GM19025 (cell line): ENCODE results near the gene ALKBH3.

Source experiments
- ATAC-seq: cut with Tn5 transposase; IDR thresholded peaks from one replicate; pipeline ENCODE4 v1.9.1; 2021; ENCODE audit warnings: mild to moderate bottlenecking, low read depth, moderate library complexity; ENCODE audit not compliant: unreplicated experiment

Gene ALKBH3

DNA sequence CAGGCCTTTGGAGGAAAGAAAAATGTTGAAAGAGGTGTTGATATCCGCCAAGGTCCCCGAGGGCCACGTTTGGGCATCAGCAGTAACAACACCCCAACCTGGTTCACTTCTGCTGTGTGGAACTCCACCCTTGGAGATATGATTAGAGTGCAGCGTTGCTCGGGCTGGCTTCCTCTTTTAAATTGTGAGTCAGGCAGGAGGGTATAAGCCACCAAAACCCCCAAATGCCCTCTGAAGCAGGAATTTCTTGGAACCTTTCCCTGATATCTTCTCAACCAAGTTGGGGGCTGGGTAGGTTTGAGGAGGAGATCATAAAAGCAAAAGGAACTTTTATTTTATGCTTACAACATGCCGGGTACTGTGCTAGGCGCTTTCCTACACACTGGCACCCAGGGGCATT, 55.4 kb downstream of the ALKBH3 start:
- no peak for ATAC-seq

DNA sequence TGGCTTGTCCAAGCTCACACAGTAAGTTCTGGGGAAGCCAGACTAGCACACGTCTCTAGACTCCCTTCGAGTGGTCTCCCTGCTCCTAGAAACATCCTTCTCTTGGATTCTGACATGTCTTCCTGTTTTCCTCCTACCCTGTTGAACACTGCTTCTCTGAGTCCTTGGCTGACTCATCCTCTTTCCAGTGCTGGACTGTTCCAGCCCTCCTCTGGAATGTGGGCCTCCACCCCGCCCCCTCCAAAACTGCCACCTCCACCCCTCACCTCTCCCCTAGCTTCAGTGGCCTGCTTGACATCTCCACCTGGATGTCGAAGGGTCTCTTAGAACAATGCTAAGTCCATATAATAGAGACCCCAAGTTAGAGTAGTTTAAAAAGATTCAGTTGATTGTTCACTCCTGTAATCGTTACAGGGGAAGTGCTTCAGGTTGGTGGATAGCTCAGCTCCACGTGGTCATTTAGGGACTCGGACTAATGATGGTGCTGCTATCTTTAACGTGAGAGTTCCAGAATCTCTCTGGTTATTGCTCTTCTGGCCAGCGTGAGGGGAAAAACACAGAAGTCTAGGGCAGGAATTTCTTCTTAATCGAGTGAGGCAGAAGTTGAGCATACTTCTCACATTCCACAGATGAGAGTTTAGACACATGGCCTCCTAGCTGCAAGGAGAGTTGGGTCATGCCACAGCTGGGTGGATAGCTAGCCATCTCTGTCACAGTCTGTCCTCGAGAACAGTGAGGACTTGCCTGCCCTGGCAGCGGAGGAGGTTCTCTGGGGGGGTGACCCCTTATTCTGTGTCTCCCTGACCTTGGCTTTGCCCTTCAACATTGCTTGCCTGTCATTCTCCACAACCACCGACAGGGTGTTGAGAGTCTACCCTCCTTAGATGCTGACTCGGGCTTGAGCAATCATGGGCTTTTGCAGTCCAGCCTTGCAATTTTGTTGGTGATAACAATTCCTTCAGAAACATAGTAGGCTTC, 57.1 kb downstream of the ALKBH3 start:
- no peak for ATAC-seq

DNA sequence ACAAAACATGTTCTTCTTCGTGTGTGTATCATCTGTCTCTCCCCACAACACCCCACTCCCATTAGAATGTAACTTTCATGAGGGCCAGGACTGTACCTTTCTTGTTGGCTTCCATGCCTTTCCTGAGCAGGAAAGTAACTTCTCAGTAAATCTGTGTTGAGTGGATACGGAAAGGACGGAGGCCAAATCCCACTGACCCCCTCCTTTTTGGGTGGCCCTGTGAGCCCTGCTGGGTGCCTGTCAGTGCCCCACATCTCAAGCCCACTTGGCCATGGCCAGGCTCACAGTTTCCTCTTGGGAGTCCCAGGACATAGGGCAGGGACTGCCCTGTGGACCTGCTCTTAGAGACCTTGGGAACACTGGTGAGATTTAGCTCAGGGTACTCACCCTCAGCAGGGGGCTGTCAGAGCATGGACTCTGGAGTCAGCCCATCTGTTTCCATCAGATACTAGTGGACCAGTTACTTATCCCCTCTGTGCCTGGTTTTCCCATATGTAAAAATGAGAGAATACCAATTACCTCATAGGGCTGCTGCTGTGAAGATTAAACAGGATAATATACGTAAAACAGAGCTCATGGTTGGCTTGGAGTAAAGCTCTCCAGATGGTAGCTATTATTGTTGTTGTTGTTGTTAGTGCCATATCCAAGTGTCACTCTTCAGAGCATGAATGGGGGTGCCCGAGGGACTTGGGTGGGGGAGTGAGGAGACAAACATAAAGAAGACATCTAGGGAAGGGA, 60.8 kb downstream of the ALKBH3 start:
- no peak for ATAC-seq

DNA sequence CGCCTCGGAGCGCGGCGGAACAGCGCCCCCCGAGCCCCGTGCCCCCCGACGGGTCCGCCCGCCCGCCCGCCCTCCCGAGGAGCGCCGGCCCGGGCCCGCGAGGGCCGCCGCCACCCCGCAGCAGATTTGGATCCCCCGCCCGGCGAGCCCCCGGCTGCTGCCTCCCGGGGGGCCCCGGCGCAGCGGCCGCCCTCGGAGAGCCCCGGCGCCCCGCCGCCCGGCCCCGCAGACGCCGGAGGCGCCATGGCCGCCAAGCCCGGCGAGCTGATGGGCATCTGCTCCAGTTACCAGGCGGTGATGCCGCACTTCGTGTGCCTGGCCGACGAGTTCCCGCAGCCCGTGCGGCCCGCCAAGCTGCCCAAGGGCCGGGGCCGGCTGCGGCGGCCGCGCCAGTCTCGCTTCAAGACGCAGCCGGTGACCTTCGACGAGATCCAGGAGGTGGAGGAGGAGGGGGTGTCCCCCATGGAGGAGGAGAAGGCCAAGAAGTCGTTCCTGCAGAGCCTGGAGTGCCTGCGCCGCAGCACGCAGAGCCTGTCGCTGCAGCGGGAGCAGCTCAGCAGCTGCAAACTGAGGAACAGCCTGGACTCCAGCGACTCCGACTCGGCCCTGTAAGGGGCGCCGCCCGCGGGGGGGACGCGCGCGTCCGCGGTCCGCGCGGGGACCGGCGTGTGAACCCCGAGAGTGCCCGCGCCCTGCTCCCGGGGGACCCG, 62.2 kb downstream of the ALKBH3 start:
- ATAC-seq, result no peak

DNA sequence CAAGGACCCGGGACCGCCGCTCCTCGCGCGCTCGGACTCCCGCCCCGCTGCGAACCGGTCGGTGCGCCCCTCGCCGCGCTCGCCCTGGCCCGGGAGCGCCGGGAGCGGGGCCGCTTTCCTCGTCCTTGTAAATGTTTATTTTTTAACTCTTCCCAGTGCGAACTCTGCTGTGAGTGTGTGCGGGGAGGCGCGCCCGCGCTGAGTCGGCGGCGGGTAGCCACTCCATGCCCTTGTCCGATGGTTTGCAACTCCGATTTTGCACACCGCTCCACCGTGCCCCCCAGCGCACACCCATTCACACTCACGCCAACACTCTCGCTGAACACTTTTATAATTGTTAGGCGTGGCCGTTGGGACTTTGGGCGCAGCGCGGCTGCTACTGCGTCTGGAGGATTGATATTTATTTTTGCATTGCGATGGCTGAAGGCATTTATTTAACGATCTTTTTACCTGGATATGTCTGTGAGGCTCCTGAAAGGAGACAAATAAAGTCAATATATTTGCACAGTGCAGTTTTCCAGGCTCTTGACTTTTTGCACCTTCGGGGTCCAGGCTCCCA, 62.8 kb downstream of the ALKBH3 start:
- no peak for ATAC-seq

DNA sequence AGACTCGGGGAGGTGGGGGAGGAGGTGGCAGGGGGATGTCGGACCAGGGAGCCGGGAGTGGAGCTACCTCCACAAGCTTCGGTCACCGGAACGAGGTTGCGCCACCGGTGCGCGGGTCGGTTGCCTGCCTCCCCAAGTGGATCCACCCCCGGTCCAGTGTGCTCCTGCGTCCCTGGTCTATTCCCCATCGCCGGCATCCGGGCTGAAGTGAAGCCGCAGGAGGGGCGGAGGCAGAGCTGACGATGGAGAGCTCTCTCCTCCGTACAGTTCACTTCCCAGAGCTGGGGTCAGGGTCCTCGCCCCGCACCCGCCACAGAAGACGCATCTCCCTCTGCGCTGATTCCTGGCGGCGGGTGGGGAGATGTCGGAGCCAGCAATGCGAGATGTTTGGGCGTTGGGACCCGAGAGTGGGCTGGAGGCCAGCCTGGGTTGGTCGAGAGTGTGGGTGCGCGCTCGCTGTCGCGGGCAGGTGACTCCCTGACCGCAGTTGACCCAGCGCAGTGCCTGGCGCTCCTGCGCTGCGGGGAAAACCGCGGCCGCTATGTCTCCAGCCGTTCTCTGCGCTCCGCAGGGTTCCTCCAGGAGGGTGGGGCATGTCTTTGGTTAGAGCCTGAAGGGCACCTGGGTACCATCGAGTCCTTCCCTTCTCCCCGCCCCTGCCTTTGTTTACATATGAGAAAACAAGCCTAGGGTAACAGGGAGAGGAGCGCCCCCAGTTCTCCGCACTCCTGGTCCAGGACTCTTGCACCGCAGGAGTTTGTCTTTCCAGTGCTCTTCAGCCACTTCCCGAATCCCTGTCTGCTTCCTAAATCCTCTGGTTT, 63.5 kb downstream of the ALKBH3 start:
- no peak for ATAC-seq

DNA sequence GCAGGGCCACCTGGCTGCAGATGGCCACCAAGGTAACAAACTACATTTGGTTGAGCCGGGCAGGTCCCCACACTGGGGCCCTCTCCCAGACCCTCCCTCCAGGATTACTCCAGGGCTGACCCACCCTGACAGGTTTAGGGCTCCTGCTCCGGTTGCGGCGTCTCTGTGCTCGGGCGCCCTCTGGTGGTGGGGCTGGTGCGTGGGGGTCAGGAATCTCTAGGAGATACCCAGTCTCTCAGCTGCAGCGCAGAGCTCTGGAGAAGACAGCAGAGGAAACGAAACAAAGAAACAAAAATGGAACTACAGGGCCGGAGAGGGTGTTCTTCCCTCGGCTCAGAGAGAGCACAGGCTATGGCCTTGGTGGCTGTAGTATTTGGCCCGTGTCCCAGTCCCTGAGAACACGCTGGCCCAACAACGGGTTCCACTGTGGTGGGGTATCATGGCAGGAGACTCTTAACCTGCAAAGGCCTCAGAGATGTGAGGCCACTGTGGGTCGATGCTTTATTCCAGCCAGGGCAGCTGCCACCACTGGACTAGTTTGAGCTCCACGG, 64.2 kb downstream of the ALKBH3 start:
- no peak for ATAC-seq

DNA sequence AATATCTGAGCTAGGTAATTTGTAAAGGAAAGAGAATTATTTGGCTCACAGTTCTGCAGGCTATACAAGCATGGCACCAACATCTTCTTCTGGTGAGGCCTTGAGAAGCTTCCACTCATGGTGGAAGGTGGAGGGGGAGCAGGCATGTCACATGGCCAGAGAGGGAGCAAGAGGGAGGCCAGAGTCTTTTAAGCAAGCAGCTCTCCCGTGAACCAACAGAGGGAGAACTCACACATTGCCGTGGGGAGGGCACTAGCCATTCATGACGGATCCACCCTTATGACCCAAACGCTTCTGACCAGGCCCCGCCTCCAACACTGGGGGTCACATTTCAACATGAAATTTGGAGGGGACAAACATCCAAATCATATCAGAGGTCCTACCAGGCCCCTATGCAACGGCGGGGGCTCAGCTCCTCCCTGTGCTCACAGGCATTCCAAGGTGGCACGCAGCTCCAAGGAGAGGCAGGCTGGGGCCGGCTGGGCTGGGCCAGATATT, 66.4 kb downstream of the ALKBH3 start:
- ATAC-seq, result no peak

DNA sequence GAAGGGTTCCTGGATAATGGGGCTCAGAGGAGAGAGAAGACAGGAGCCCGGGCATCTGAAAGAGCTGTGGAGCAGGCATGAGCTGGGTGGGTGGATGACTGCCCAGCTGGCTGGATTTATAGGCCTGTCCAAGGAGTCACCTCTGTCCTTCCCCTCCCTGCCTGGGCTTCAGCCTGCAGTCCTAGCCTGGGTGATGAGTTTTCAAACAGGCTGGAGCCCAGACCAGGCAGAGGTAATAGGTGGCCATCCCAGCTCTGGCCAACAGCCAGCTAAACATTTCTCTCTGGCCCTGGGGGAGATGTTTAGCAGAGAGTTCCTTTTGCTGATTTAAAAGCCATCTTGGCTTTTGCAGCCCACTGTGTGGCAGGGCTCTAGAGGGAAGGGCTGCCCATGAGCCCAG, 67.2 kb downstream of the ALKBH3 start:
- ATAC-seq, result no peak

DNA sequence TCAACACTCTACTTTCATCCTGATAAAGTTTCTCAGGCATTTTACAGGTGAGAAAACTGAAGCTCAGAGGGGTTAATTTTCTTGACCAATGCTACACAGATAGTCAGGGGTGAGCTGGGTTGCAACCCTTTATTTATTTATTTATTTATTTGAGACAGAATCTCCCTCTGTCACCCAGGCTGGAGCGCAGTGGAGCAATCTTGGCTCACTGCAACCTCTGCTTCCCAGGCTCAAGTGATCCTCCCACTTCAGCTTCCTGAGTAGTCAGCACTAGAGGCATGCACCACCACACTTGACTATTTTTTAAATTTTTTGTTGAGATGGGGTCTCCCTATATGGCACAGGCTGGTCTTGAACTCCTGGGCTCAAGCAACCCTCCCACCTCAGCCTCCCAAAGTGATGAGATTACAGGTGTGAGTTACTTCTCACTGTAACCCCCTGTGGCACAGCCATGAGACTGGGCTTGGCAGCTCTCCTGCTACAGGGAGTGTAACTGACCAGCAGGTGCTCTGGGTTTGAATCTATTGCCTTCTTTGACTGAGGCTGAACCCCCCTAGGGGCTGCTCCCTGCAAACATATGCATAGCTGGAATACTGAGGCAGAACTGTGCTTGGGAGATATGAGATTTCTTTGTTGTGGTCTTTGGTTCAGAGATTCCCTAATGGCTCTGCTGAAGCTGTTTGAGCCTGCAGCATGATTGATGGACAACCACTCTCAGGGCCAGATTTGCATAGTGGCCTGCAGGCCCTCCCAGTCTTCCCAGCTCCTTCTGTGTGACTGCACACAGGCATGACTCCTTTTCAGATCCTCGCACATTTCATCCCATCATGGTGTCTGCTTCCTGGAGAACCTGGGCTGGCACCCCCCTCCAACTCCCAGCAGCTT, 68.0 kb downstream of the ALKBH3 start:
- ATAC-seq, result no peak

DNA sequence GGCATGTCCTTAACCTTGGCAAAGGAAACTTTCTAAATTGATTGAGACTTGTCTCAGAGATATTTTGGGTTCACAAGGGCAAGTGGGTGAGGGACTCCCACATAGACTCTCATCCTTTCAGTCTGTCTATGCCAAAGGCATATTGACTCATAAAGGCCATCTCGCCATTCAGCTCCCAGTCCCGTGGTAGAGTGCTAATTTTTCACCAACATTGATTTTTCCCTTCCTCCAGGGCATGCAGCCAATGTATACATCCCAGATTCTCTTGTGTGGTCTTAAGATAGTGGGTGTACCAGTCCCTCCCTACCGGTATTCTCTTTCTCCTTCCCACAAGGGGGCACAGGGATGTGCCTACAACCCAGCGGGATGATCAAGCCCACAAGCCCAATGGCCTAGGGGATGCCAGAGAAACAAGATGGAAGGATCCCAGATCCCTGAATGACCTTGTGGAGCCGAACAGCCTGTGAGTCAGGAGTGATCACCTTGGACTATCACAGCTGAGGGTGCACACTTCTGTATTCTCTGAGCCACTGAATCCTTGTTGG, 69.8 kb downstream of the ALKBH3 start:
- ATAC-seq, result no peak

DNA sequence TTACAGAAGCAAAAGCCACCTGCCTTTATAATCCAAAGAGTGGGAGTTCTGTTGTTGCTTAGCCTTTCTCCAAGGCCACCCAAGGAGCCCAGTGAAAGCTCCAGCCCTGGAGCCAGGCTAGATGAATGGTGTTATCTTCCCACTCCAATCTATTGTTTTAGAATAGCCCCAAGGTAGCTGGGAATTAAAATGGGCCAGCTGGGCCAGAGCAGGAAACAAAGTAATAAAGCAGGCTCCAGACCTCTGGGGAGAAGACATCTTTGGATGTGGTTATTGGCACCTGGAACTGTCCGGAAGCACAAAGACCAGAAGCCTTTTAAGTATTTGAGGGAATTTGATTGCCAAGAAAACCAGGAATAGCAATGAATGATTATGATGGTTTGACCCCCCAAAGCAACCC, 70.6 kb downstream of the ALKBH3 start:
- no peak for ATAC-seq

DNA sequence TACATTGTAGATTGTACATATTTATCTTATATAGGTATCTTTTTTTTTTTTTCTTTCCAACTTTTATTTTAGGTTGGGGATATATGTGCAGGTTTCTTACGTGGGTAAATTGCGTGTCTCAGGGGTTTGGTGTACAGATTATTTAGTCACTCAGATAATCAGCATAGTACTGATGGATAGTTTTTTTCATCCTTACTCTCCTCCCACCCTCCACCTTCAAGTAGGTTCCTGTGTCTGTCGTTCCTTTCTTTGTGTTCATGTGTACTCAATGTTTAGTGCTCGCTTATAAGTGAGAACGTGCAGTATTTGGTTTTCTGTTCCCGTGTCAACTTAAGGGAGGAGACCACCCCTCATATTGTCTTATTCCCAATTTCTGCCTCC, 71.4 kb downstream of the ALKBH3 start:
- no peak for ATAC-seq

DNA sequence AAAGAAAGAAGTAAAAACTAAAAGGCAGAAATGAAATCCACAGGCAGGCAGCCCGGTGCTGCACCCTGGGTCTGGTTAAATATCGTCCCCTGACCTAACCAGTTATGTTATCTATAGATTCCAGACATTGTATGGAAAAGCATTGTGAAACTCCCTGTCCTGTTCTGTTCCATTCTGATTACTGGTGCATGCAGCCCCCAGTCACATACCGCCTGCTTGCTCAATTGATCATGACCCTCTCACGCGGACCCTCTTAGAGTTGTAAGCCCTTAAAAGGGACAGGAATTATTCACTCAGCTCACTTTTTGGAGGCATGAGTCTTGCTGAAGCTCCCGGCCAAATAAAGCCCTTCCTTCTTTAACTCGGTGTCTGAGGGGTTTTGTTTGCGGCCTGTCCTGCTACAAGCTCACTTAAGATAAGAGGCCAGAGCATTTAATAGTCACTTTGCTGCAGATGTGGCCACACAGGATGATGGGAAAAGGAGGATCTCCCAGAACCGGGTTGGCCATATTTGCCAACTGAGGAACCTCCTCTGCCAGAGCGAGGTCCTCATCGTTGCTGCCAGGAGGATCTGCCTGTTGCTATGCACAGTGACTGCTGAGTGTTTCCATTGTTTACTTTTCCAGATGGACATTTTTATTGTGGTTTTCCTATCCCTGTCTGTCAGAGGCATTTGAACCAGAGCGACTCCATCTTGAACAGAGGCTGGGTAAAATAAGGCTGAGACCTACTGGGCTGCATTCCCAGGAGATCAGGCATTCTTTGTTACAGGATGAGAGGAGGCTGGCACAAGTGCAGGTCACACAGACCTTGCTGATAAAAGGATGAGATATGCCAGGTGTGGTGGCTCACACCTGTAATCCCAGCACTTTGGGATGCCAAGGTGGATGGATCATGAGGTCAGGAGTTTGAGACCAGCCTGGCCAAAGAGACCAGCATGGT, 72.0 kb downstream of the ALKBH3 start:
- ATAC-seq, result no peak

DNA sequence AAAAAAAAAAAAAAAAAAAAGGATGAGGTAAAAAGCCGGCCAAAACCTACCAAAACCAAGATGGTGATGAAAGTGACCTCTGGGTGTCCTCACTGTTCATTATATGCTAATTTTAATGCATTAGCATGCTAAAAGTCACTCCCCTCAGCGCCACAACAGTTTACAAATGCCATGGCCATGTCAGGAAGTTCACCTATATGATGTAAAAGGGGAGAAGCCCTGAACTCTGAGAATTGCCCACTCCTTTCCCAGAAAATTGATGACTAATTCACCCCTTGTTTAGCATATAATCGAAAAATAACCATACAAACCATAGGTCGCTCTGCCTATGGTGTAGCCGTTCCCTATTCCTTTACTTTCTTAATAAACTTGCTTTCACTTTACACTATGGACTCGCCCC, 72.9 kb downstream of the ALKBH3 start:
- no peak for ATAC-seq

DNA sequence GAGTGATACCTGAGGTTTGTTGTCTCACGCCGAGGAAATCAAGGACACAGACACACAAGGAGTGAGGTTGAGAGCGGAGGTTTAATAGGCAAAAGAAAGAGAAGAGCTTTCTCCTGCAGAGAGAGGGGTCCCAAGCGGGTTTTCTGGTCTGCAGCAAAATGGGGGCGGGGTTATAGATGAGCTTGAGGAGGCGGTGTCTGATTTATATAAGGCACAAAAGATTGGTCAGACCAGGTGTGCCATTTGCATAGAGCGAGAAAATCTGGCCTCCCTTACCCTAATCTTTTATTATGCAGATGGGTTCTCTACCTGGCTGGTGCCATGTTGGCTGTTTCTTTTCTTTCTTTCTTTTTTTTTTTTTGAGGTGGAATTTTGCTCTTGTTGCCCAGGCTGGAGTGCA, 73.6 kb downstream of the ALKBH3 start:
- ATAC-seq, result no peak
